ENCODE results near the gene PRRT4.

PRRT4 gene

DNA sequence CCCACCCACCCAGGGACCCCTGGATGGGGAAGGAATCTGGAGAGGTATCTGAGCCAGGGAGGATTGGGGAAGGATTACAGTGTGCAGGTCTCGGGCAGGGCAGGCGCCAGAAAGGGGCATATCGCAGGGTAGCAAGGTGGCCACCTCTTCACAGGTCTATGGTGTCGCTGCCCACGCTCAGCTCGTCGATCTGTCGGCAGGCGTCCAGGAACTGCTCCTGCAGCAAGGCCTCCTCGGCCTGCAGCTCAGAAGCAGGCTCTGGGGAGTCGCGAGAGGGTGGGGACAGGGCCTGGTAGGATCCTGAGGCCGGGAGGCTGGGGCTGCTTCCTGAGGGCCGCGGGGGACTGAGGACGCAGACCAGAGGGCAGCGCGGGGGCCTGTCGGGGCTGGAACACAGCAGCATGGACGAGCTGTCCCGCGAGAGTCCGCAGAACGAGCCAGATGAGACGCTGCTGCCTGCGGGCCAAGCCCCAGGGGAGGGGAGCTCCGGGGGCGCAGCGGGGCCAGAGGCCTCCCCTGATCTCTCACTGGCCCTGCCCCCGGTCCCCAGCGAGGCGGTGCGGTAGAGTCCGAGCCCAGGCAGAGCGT lies 10.7 kb downstream of the PRRT4 start:
- DNase-seq (ENCODE audit: extremely low spot score): no peak
- ChIA-PET POLR2A (no interaction called here), CTCF (interaction anchor here (1.5 to 8.9 kb wide), 2 partner anchors 30 to 39 kb away, joined by 4 to 168 read pairs; no protein-coding TSS in a partner anchor)
- TF ChIP-seq, protein P1, sequence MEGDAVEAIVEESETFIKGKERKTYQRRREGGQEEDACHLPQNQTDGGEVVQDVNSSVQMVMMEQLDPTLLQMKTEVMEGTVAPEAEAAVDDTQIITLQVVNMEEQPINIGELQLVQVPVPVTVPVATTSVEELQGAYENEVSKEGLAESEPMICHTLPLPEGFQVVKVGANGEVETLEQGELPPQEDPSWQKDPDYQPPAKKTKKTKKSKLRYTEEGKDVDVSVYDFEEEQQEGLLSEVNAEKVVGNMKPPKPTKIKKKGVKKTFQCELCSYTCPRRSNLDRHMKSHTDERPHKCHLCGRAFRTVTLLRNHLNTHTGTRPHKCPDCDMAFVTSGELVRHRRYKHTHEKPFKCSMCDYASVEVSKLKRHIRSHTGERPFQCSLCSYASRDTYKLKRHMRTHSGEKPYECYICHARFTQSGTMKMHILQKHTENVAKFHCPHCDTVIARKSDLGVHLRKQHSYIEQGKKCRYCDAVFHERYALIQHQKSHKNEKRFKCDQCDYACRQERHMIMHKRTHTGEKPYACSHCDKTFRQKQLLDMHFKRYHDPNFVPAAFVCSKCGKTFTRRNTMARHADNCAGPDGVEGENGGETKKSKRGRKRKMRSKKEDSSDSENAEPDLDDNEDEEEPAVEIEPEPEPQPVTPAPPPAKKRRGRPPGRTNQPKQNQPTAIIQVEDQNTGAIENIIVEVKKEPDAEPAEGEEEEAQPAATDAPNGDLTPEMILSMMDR (IDR thresholded peaks at IDR 0.05; ENCODE audit: control extremely low read depth, extremely low read depth, low read depth, missing control alignments): no peak

DNA sequence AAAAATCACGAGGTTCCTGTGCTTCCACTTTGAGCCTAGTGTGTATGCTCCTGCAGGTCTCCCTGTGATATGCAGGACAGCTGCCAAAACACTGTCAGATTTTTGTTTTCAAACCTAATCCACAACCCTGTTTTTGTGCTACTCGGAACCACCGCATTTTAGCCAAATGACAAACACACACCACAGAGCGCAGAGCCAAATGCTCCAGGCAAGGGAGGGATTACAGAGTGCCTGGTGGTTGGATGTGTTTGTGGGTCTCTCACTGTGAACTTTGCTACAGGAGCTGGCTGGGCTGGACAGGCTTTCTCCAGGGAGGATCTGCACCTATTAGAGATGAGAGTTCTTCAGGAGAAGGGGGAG lies 12.0 kb downstream of the PRRT4 start:
- CTCF ChIA-PET: interaction anchor here (1.0 to 8.9 kb wide), 3 partner anchors 20 to 112 kb away, joined by 4 to 168 read pairs (median 4); no protein-coding TSS in a partner anchor
- no peak for DNase-seq (ENCODE audit: extremely low spot score)
- POLR2A ChIA-PET: no interaction called here
- TF ChIP-seq, protein P1 (IDR thresholded peaks at IDR 0.05; ENCODE audit: control extremely low read depth, extremely low read depth, low read depth, missing control alignments): no peak

DNA sequence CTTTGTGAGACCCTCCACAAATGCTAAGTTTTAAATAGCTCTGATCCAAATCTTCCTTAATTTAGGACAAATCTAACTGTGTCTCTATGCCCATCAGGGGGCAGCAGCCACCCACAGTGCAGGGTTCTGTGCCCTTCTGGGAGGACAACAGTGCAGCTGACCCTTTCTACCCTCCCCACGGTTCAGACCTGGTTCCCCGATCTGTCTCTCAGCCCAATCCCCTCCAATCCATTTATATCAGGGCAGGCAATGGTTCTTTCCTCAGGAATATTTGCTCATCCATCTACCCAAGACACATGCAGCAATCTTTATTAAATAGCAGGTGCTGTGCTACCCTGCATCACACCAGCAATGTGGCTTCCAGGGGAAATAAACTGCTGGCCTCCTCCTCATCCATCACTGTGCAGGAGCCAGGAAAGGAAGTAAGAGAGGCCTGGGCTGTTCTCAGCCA lies 13.8 kb downstream of the PRRT4 start:
- POLR2A ChIA-PET: no interaction called here
- CTCF ChIA-PET: interaction anchor here (0.6 to 8.9 kb wide), 25 partner anchors 9 to 239 kb away, joined by 3 to 168 read pairs (median 4); no protein-coding TSS in a partner anchor

DNA sequence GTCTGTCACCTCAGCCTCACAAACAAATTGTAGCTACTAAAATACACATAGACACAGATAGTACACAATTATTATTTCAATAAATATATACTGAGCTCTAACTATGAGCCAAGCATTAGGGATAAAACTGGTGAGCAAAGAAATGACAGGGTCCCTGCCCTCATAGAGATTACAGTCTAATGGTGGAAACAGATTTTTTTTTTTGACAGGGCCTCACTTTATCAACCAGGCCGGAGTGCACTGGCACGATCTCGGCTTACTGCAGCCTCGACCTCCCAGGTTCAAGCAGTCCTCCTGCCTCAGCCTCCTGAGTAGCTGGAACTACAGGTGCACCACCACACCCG lies 17.1 kb downstream of the PRRT4 start:
- TF ChIP-seq, protein P1 (IDR thresholded peaks at IDR 0.05; ENCODE audit: control extremely low read depth, extremely low read depth, low read depth, missing control alignments): no peak
- ChIA-PET POLR2A (interaction anchor here (0.7 to 1.0 kb wide), 3 partner anchors 35 to 593 kb away, joined by 3 read pairs; partner anchors contain the start of gene IRF5), CTCF (interaction anchor here (0.9 to 8.9 kb wide), 8 partner anchors 13 to 539 kb away, joined by 3 to 168 read pairs (median 6); no protein-coding TSS in a partner anchor)
- no peak for DNase-seq (ENCODE audit: extremely low spot score)

More for the DNA sequence above, 13.8 kb downstream of the PRRT4 start:
- TF ChIP-seq, protein P1 (IDR thresholded peaks at IDR 0.05; ENCODE audit: control extremely low read depth, extremely low read depth, low read depth, missing control alignments): peak; percentile 51
- DNase-seq (ENCODE audit: extremely low spot score): peak; percentile 52

DNA sequence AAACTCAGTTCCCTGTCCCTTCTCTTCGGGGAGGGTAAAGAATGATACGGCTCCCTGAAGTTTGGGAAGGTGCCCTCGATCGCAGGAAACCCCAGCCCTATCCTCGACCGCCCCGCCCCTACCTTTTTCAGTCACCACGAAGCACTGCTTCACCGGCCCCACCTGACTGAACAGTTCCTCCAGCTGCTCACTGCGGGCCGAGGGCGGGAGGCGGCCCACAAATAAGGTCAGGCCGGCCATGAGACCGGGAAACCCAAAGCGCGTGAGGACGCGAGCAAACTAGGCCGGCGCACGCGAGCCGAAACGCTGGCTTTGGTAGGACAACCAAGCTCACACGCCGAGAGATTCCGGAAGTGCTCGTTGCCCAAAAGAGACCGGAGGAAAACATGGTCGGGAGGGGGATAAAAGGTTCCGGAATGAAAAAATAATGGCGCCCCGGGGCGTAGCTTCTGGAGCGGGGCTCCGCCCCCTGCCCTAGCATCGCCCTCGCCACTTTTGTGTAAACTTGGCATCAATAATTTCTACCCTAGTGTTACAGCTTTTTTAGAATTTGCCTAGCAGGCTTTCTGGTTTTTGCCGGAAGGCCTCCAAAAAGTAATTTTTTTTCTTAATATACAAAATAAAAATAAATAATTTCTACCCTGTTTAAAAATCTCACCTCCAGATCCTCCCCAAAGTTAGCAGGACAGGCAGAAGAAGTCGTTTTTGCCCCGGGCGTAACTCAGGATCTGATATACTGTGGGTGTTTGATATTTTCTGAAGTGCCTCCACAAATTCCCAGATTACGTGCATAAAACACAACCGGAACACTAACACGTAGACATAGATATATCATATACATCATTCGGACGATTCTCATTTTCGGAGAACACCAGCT lies 17.7 kb downstream of the PRRT4 start, which contains the start of gene RBM28:
Gene RBM28 (minus strand): TSS at position 355 of the 877 bp plus-strand sequence. CDS start 115 bp downstream, at position 240.
- ChIA-PET POLR2A (interaction anchor here (0.6 to 1.0 kb wide), 4 partner anchors 13 to 668 kb away, joined by 3 read pairs; no protein-coding TSS in a partner anchor), CTCF (interaction anchor here (0.8 to 8.9 kb wide), 9 partner anchors 9 to 540 kb away, joined by 3 to 168 read pairs (median 6); no protein-coding TSS in a partner anchor)
- DNase-seq (ENCODE audit: extremely low spot score): peak; percentile 93
- TF ChIP-seq, protein P1 (IDR thresholded peaks at IDR 0.05; ENCODE audit: control extremely low read depth, extremely low read depth, low read depth, missing control alignments): no peak

DNA sequence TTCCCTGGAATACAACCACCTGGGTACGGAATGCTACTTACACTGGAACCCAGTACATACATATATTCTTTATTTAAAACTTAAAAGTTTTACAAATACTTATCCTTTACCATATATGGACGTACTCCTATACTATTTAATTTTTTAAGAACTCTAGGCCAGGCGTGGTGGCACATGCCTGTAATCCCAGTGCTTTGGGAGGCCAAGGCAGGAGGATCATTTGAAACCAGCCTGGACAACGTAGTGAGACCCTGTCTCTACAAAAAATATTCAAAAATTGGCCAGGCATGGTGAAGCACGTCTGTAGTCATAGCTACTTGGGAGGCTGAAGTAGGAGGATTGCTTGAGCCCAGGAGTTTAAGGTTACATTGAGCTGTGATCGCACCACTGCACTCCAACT lies 19.8 kb downstream of the PRRT4 start:
- ChIA-PET POLR2A (no interaction called here), CTCF (no interaction called here)
- DNase-seq (ENCODE audit: extremely low spot score): no peak
- TF ChIP-seq, protein P1 (IDR thresholded peaks at IDR 0.05; ENCODE audit: control extremely low read depth, extremely low read depth, low read depth, missing control alignments): no peak

Measured in GM10248 (cell line).